ENCODE data around the gene NCK2. TPM values are rescaled to one million over a fixed set of nuclear protein-coding genes. Genes with fewer than 3 reads are reported as not detected.

The NCK2 gene
- total and polyA plus RNA-seq, 4 donors: 28.8 to 44.6 (median 40.9) TPM

DNA sequence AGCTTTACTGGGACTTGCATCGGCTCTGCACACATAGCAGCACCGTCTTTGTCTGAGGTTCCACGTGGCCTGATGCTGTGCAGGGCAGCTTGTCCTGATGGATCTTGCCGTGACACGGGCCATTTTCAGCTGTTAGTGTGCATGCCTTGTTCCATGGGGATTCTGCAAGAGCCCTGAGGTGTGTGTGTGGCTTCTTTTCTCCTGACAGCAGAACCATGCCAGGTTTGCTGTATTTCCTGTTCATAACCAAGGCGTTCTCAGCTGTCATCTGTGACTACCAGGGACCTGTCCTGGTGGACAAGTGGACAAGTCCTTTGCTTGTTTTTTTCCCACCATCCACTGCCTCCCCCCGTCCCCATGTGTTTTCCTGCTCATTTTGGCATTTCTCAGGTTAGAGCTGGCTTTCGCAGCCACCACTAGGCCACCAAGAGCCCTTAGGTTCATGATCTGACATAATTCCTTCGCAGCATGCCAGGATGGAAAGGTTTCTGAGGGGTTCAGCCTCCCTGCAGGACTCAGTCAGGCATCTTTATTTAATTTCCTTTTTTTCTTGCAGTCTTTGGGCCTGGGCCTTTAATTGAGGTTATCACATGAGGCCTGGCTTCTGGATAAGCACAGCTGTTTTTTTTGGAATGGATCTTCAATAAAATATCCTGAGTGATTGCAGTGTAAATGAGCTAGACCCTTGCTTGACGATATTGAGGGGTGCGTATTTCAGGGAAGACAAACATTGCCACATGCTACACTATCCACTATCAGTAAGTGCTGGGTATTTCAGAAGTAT, 139.4 kb downstream of the NCK2 start:
- DNase-seq (no peak), ATAC-seq (ENCODE audit: low FRiP score) (no peak)
- Histone ChIP-seq H3K27ac (ENCODE audit: low read depth in 1 of 2, low read length in 2 of 2) (peak overlapping the region in 1 of 2 donors; percentile 41), H3K4me1 (ENCODE audit: control insufficient read depth in 1 of 2, insufficient read depth in 2 of 2, low read length in 2 of 2) (peaks cover 6 to 11% of the 10 kb centered on the region in 2 donors), H3K9me3 (ENCODE audit: control insufficient read depth, low read length) (peaks cover 2% of the 10 kb centered on the region), H3K36me3 (ENCODE audit: control insufficient read depth in 1 of 2, insufficient read depth in 2 of 2, low read length in 1 of 2) (peaks cover 0 to 3% of the 10 kb centered on the region in 2 donors), H3K27me3 (ENCODE audit: control insufficient read depth in 1 of 2, insufficient read depth in 2 of 2, low read length in 1 of 2) (no peaks in the 10 kb centered on the region), H3K4me3 (ENCODE audit: low read length in 2 of 2) (no peak overlapping the region)
- 35 to 39% methylated on average over 11 of the region's 11 CpGs for WGBS, 2 donors
- intact Hi-C loops (cut with DNase I): loop anchor here in 1 of 2 donors (10.0 kb wide), 2 partner anchors 89 to 279 kb away; no protein-coding TSS in a partner anchor

DNA sequence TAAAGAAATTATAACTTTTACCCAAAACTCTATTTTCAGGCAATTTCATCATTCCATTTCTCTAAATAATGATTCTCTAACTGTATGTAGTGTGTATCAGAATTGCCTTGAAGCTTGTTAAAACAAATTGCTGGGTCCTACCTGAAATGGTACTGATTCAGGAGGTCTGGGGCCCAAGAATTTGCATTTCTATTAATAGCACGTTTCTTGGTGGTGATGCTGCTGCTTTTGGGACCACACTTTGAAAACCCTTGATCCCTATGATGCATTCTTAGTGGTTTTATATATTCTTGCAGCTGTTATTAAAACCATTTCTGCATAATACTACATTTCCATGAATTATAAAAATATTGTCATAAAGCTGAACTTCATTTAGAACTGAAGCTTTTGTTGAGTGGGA, 140.7 kb downstream of the NCK2 start:
- 5 to 6% methylated on average over 1 of the region's 1 CpG for WGBS, 2 donors
- Histone ChIP-seq H3K4me1 (ENCODE audit: control insufficient read depth in 1 of 2, insufficient read depth in 2 of 2, low read length in 2 of 2) (peaks cover 6 to 11% of the 10 kb centered on the region in 2 donors), H3K4me3 (ENCODE audit: low read length in 2 of 2) (no peak overlapping the region), H3K27ac (ENCODE audit: low read depth in 1 of 2, low read length in 2 of 2) (no peak overlapping the region), H3K9me3 (ENCODE audit: control insufficient read depth, low read length) (peaks cover 2% of the 10 kb centered on the region), H3K27me3 (ENCODE audit: control insufficient read depth in 1 of 2, insufficient read depth in 2 of 2, low read length in 1 of 2) (no peaks in the 10 kb centered on the region), H3K36me3 (ENCODE audit: control insufficient read depth in 1 of 2, insufficient read depth in 2 of 2, low read length in 1 of 2) (peaks cover 0 to 3% of the 10 kb centered on the region in 2 donors)
- intact Hi-C loops (cut with DNase I): loop anchor here (5.0 to 10.0 kb wide), 4 partner anchors 91 to 281 kb away; no protein-coding TSS in a partner anchor
- ATAC-seq (ENCODE audit: low FRiP score): no peak
- no peak for DNase-seq

GRCh38 chr2:105886029-105886454, 141.3 kb downstream of the NCK2 start:
- DNase-seq (no peak), ATAC-seq (ENCODE audit: low FRiP score) (no peak)
- intact Hi-C loops (cut with DNase I): loop anchor here (5.0 to 10.0 kb wide), 4 partner anchors 91 to 281 kb away; no protein-coding TSS in a partner anchor
- Histone ChIP-seq H3K36me3 (ENCODE audit: control insufficient read depth in 1 of 2, insufficient read depth in 2 of 2, low read length in 1 of 2) (peaks cover 0 to 3% of the 10 kb centered on the region in 2 donors), H3K4me3 (ENCODE audit: low read length in 2 of 2) (no peak overlapping the region), H3K27ac (ENCODE audit: low read depth in 1 of 2, low read length in 2 of 2) (peak overlapping the region; percentile 61 to 63), H3K9me3 (ENCODE audit: control insufficient read depth, low read length) (peaks cover 2% of the 10 kb centered on the region), H3K4me1 (ENCODE audit: control insufficient read depth in 1 of 2, insufficient read depth in 2 of 2, low read length in 2 of 2) (peaks cover 6 to 11% of the 10 kb centered on the region in 2 donors), H3K27me3 (ENCODE audit: control insufficient read depth in 1 of 2, insufficient read depth in 2 of 2, low read length in 1 of 2) (no peaks in the 10 kb centered on the region)
- WGBS, 2 donors: 0 to 8% methylated on average over 1 of the region's 1 CpG

DNA sequence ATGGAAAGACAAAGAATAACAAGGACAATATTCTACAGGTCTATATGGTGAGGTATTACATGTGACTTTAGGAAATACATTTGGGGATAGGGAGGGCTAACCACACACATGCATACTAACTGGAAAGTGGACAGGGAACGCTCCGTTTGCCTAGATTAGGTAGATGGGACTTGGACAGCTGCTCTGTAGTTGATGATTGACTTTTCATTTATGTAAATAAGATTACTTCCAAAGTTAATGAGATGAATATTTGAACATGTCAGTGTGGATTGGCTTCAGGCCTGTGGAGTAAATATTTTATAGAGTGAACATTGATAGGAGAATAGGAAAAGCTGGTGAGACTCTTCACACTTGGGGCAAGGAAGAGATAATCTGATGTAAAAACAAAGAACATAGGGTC, 142.0 kb downstream of the NCK2 start:
- intact Hi-C loops (cut with DNase I): loop anchor here (5.0 to 10.0 kb wide), 4 partner anchors 92 to 282 kb away; no protein-coding TSS in a partner anchor
- no peak for ATAC-seq (ENCODE audit: low FRiP score)
- WGBS, 2 donors: 7 to 15% methylated on average over 2 of the region's 2 CpGs

GRCh38 chr2:105887256-105887655, 142.5 kb downstream of the NCK2 start:
- no peaks in the 10 kb centered on the region for H3K27me3 ChIP-seq (ENCODE audit: control insufficient read depth in 1 of 2, insufficient read depth in 2 of 2, low read length in 1 of 2)
- ATAC-seq (ENCODE audit: low FRiP score) (no peak), DNase-seq (no peak)
- H3K27ac ChIP-seq (ENCODE audit: low read depth in 1 of 2, low read length in 2 of 2): peak overlapping the region; percentile 71 to 80
- WGBS, 2 donors: 45 to 60% methylated on average over 3 of the region's 3 CpGs
- peaks cover 6 to 9% of the 10 kb centered on the region in 2 donors for H3K4me1 ChIP-seq (ENCODE audit: control insufficient read depth in 1 of 2, insufficient read depth in 2 of 2, low read length in 2 of 2)
- intact Hi-C loops (cut with DNase I): loop anchor here (5.0 to 10.0 kb wide), 4 partner anchors 92 to 282 kb away; no protein-coding TSS in a partner anchor
- H3K9me3 ChIP-seq (ENCODE audit: control insufficient read depth, low read length): peaks cover 2% of the 10 kb centered on the region
- H3K4me3 ChIP-seq (ENCODE audit: low read length in 2 of 2): no peak overlapping the region
- no peaks in the 10 kb centered on the region for H3K36me3 ChIP-seq (ENCODE audit: control insufficient read depth in 1 of 2, insufficient read depth in 2 of 2, low read length in 1 of 2)

More for the DNA sequence above, 142.0 kb downstream of the NCK2 start:
- Histone ChIP-seq H3K9me3 (ENCODE audit: control insufficient read depth, low read length) (peaks cover 2% of the 10 kb centered on the region), H3K4me1 (ENCODE audit: control insufficient read depth in 1 of 2, insufficient read depth in 2 of 2, low read length in 2 of 2) (peaks cover 6 to 11% of the 10 kb centered on the region in 2 donors), H3K4me3 (ENCODE audit: low read length in 2 of 2) (no peak overlapping the region), H3K27ac (ENCODE audit: low read depth in 1 of 2, low read length in 2 of 2) (peak overlapping the region; percentile 17 to 71), H3K36me3 (ENCODE audit: control insufficient read depth in 1 of 2, insufficient read depth in 2 of 2, low read length in 1 of 2) (peaks cover 0 to 2% of the 10 kb centered on the region in 2 donors), H3K27me3 (ENCODE audit: control insufficient read depth in 1 of 2, insufficient read depth in 2 of 2, low read length in 1 of 2) (no peaks in the 10 kb centered on the region)
- no peak for DNase-seq

DNA sequence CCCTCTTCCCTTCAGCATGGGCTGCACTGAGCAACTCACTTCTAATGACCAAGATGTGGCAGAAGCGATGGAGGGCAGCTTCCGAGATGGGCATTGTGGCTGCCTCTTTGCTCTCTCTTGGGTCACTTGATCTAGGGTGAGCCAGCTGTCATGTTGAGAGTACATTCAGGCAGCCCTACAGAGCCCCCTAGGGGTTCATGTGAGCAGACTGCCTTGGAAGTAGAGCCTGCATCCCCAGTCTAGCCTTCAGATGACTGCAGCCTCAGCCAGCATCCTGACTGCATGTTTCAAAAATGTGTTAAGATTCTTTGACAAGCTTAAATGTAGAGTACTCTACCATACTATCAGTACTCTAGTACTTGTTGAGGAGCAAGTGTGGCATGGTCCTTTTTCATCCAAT, 143.9 kb downstream of the NCK2 start:
- ATAC-seq (ENCODE audit: low FRiP score) (no peak), DNase-seq (no peak)
- H3K9me3 ChIP-seq (ENCODE audit: control insufficient read depth, low read length): peaks cover 2% of the 10 kb centered on the region
- H3K4me3 ChIP-seq (ENCODE audit: low read length in 2 of 2): no peak overlapping the region
- peaks cover 6% of the 10 kb centered on the region in 2 donors for H3K4me1 ChIP-seq (ENCODE audit: control insufficient read depth in 1 of 2, insufficient read depth in 2 of 2, low read length in 2 of 2)
- no peaks in the 10 kb centered on the region for H3K27me3 ChIP-seq (ENCODE audit: control insufficient read depth in 1 of 2, insufficient read depth in 2 of 2, low read length in 1 of 2)
- intact Hi-C loops (cut with DNase I): loop anchor here (5.0 to 10.0 kb wide), 4 partner anchors 94 to 284 kb away; no protein-coding TSS in a partner anchor
- no peaks in the 10 kb centered on the region for H3K36me3 ChIP-seq (ENCODE audit: control insufficient read depth in 1 of 2, insufficient read depth in 2 of 2, low read length in 1 of 2)
- WGBS, 2 donors: 97 to 99% methylated on average over 2 of the region's 2 CpGs
- H3K27ac ChIP-seq (ENCODE audit: low read depth in 1 of 2, low read length in 2 of 2): peak overlapping the region in 1 of 2 donors; percentile 61

- Histone ChIP-seq H3K27ac (ENCODE audit: low read depth in 1 of 2, low read length in 2 of 2) (peak overlapping the region in 1 of 2 donors; percentile 60), H3K36me3 (ENCODE audit: control insufficient read depth in 1 of 2, insufficient read depth in 2 of 2, low read length in 1 of 2) (no peaks in the 10 kb centered on the region), H3K9me3 (ENCODE audit: control insufficient read depth, low read length) (peaks cover 2% of the 10 kb centered on the region), H3K27me3 (ENCODE audit: control insufficient read depth in 1 of 2, insufficient read depth in 2 of 2, low read length in 1 of 2) (no peaks in the 10 kb centered on the region), H3K4me3 (ENCODE audit: low read length in 2 of 2) (no peak overlapping the region), H3K4me1 (ENCODE audit: control insufficient read depth in 1 of 2, insufficient read depth in 2 of 2, low read length in 2 of 2) (peaks cover 6% of the 10 kb centered on the region in 2 donors)
- WGBS, 2 donors: 49 to 59% methylated on average over 3 of the region's 3 CpGs
- intact Hi-C loops (cut with DNase I): loop anchor here (5.0 to 10.0 kb wide), 4 partner anchors 94 to 284 kb away; no protein-coding TSS in a partner anchor
- no peak for DNase-seq
- ATAC-seq (ENCODE audit: low FRiP score): no peak
These were observed 144.3 kb downstream of the NCK2 start for GRCh38 chr2:105889046-105889445.

- Histone ChIP-seq H3K4me1 (ENCODE audit: control insufficient read depth in 1 of 2, insufficient read depth in 2 of 2, low read length in 2 of 2) (peaks cover 0 to 6% of the 10 kb centered on the region in 2 donors), H3K27me3 (ENCODE audit: control insufficient read depth in 1 of 2, insufficient read depth in 2 of 2, low read length in 1 of 2) (no peaks in the 10 kb centered on the region), H3K4me3 (ENCODE audit: low read length in 2 of 2) (no peak overlapping the region), H3K27ac (ENCODE audit: low read depth in 1 of 2, low read length in 2 of 2) (no peak overlapping the region), H3K36me3 (ENCODE audit: control insufficient read depth in 1 of 2, insufficient read depth in 2 of 2, low read length in 1 of 2) (no peaks in the 10 kb centered on the region), H3K9me3 (ENCODE audit: control insufficient read depth, low read length) (peaks cover 2% of the 10 kb centered on the region)
- WGBS, 2 donors: 42 to 97% methylated on average over 2 of the region's 2 CpGs
- ATAC-seq (ENCODE audit: low FRiP score): no peak
- intact Hi-C loops (cut with DNase I): no loop called here
- no peak for DNase-seq
These were observed 145.4 kb downstream of the NCK2 start for GRCh38 chr2:105890111-105890510.
